Ovary (tissue), 3 donors: ENCODE data around the gene LIPK.

Experiments
- EP300 ChIP-seq: sonication (generic); formaldehyde crosslinking; IDR thresholded peaks from one replicate; pipeline ENCODE4 v1.6.1; 2017; ENCODE audit warnings: antibody characterized with exemption
- POLR2A ChIP-seq: fragments of 450-650 bp; IDR thresholded peaks from one replicate; pipeline ENCODE4 v1.6.1; 2017; ENCODE audit warnings: antibody characterized with exemption, mild to moderate bottlenecking, moderate library complexity
- TF ChIP-seq, protein P1 (sequence below), 3 donors: fragments of 450-650 bp in 2 of 3; fragments of 200-600 bp in 1 of 3; IDR thresholded peaks; one replicate each; pipeline versions ENCODE4 v1.5.1 to v1.8.0; 2016 to 2022; ENCODE audit warnings: antibody characterized with exemption in 3 of 3, mild to moderate bottlenecking in 1 of 3
- donor health status: DM: no; HTN: no; CAD: no.

DNA sequence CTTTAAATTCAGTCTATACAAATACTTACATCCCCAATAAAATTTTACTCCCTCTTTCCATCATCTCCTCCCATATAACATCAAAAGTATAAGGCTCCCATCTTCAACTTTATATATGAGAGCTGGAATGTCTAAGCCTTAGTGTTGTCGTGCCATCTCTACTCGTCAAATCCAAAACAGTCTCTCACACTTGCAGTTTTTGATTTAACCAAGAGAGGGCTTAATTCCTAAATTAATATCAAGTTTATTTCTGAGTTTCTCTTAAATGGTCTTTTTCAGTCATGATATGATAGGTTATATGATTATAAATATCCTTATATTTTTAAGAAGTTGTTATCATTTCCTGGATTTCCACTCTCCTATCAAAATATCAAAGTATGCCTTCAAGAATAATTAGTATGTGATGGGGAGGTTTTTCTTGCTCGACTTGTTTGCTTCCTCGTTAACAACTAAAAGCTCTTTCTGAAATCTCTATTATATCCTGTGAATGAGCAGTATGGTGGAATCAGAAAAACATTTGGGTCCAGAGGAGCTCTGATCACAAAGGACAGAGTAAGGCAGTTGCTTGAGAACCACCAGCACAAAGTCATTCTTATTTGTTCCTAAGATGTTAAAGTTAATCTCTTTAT is 12.5 kb upstream of the LIPK start:
- TF ChIP-seq, protein P1, sequence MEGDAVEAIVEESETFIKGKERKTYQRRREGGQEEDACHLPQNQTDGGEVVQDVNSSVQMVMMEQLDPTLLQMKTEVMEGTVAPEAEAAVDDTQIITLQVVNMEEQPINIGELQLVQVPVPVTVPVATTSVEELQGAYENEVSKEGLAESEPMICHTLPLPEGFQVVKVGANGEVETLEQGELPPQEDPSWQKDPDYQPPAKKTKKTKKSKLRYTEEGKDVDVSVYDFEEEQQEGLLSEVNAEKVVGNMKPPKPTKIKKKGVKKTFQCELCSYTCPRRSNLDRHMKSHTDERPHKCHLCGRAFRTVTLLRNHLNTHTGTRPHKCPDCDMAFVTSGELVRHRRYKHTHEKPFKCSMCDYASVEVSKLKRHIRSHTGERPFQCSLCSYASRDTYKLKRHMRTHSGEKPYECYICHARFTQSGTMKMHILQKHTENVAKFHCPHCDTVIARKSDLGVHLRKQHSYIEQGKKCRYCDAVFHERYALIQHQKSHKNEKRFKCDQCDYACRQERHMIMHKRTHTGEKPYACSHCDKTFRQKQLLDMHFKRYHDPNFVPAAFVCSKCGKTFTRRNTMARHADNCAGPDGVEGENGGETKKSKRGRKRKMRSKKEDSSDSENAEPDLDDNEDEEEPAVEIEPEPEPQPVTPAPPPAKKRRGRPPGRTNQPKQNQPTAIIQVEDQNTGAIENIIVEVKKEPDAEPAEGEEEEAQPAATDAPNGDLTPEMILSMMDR (IDR thresholded peaks at IDR 0.05): no peak
- TF ChIP-seq POLR2A (no peak), EP300 (no peak)
